Measurements from ENCODE around the gene MEF2C.

MEF2C gene

DNA sequence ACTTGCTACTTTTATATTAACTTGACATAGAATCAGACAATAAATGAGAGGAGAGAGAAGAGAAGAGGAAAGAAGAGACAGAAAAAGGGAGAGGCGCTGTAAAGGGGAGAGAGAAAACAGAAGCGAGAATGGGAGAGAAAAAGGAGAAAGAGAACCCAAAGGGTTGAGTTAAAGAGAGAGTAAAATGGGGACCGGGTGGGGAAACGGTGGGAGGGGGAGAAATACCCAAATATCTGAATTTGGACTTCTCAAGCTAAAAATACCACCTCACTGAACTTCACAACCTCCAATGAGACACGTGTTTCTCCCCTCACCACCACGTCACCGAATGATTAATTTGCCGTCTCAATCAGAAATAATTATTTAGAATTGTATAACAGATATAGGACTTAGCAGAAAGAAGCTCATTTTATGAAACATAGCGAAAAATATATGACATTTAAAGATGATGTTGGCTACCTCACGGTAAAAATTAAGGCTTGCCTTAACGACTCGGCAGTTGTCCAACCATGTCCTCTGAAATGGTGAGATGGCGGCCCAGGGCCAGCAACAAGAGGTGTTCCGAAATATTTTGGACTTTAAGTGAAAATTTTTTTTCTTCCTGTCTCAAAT is 204.1 kb downstream of the MEF2C start:
- no peak for DNase-seq (ENCODE audit: low read depth)
- no peak for TF ChIP-seq CTCF (conservative IDR thresholded peaks at IDR 0.05; ENCODE audit: low read length)
- H3K4me3 ChIP-seq (ENCODE audit: low read length), result no peak overlapping the region

DNA sequence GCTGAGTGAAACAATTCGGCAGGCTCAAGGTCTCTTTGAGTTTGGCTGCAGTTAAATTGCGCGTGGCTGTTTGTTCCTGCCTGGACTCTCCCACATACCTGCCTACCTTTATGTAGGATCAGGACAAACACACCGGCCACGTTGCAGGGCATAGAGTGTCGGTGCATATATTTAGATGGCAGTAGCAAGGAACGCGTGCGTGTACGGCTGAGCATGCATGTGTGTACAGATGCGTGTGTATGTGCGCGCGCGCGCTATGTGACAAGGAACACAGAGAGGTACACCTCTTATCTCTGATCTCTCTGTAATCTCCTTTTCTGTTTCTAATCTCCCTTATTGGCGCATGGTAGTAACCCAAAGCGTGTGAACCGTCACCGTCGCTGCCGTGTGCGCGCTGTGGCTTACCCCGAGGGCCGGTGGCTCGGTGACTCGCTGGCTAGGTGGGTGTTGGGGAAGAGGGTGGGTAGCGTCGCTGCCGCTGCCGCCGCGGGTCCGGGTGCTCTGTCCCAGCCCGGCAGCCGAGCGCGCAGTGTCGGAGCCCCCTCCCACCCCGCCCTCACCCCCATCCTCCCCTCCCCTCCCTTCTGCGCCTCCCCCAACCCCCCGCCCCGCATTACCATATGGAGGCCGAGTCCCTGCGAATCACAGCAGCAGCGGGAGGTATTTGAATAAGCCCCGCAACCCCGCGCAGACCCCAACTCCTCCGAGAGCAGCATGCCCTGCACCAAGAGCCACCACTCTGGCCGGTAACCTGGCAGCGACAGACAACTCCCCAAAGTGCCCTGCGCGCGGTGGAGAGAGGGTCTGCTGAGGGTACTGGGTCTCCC is 204.8 kb downstream of the MEF2C start:
- DNase-seq (ENCODE audit: low read depth), result no peak

DNA sequence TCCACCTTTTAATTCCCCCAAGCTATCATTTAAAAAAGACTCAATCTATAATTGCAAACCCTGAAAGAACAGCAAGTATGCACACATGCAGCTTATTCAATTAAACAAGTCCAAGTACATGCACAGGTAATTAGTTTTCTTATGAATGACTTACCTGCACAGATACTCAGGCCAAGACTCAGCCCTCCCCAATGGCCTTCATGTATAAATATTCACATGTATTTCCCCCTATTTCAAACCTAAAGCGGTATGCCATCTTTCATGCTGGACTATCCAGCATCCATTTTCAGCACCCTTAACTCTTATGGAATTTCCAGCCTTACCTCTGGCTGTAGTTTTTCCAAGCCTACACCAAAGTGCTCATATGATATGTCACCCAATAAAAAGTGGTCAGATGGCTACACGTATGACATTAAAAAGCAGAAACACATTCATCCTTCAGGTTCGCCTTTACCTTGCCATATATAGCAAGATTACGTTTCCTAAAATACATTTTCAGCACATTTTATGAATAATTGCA is 205.5 kb downstream of the MEF2C start:
- no peak for TF ChIP-seq CTCF (conservative IDR thresholded peaks at IDR 0.05; ENCODE audit: low read length)
- DNase-seq (ENCODE audit: low read depth), result no peak
- H3K4me3 ChIP-seq (ENCODE audit: low read length), result no peak overlapping the region

More for the DNA sequence above, 204.8 kb downstream of the MEF2C start:
- TF ChIP-seq CTCF (conservative IDR thresholded peaks at IDR 0.05; ENCODE audit: low read length), result no peak
- H3K4me3 ChIP-seq (ENCODE audit: low read length), result no peak overlapping the region

GRCh38 chr5:88676637-88677375 is 206.2 kb downstream of the MEF2C start:
- DNase-seq (ENCODE audit: low read depth), result no peak
- no peak overlapping the region for H3K4me3 ChIP-seq (ENCODE audit: low read length)
- no peak for TF ChIP-seq CTCF (conservative IDR thresholded peaks at IDR 0.05; ENCODE audit: low read length)

- peak overlapping the region; percentile 35 for H3K4me3 ChIP-seq (ENCODE audit: low read length)
- peak; percentile 18 for DNase-seq (ENCODE audit: low read depth)
Measured at GRCh38 chr5:88675708-88676636, 207.0 kb downstream of the MEF2C start.

More at GRCh38 chr5:88675708-88676636, 207.0 kb downstream of the MEF2C start:
- no peak for TF ChIP-seq CTCF (conservative IDR thresholded peaks at IDR 0.05; ENCODE audit: low read length)

Measured in AG10803 (cell line).